Activated T-cell treated with anti-CD3 and anti-CD28 coated beads, Interleukin-2, amount 50 U/mL, for 1 hour (primary cell): ENCODE data around the gene CFAP53.

ENCODE experiments used
- DNase-seq: peaks from one replicate; pipeline ENCODE4 v3.0.0-alpha.2; 2020

CFAP53 gene

GRCh38 chr18:50192995-50193795, 73.1 kb downstream of the CFAP53 start:
- no peak for DNase-seq

- DNase-seq = no peak
These were observed 75.4 kb downstream of the CFAP53 start for GRCh38 chr18:50190926-50191325.

- DNase-seq = no peak
These were observed 76.1 kb downstream of the CFAP53 start for GRCh38 chr18:50190236-50190635.

- DNase-seq = no peak
These were observed 77.1 kb downstream of the CFAP53 start for GRCh38 chr18:50189160-50189559.

- DNase-seq = no peak
These were observed 77.6 kb downstream of the CFAP53 start for GRCh38 chr18:50188652-50189051.

- DNase-seq = no peak
These were observed 78.6 kb downstream of the CFAP53 start for GRCh38 chr18:50187659-50188058.

GRCh38 chr18:50186385-50186784, 79.9 kb downstream of the CFAP53 start:
- no peak for DNase-seq

- no peak for DNase-seq
These were observed 82.7 kb downstream of the CFAP53 start for GRCh38 chr18:50183556-50183955.

- DNase-seq = no peak
These were observed 83.8 kb downstream of the CFAP53 start for GRCh38 chr18:50182511-50182910.

GRCh38 chr18:50181590-50181989, 84.7 kb downstream of the CFAP53 start:
- DNase-seq = no peak

- no peak for DNase-seq
These were observed 86.8 kb downstream of the CFAP53 start for GRCh38 chr18:50179465-50179864.

GRCh38 chr18:50177294-50177992, 88.9 kb downstream of the CFAP53 start:
- DNase-seq = no peak
